Stimulated activated CD4-positive, alpha-beta T cell treated with anti-CD3 and anti-CD28 coated beads, Interleukin-15, amount 100 ng/mL, for 1 hour (primary cell): ENCODE data around the gene CRTC3.
"Not testable (repeated sequence)": the region's sequence is repeated elsewhere in the genome, so short reads cannot be mapped to it uniquely, and the experiment has no call there.

Experiments
- DNase-seq, 2 donors: peaks; one replicate each; pipeline ENCODE4 v3.0.0-alpha.2; 2020; ENCODE audit warnings: low read depth in 1 of 2, low spot score in 1 of 2

The CRTC3 gene

DNA sequence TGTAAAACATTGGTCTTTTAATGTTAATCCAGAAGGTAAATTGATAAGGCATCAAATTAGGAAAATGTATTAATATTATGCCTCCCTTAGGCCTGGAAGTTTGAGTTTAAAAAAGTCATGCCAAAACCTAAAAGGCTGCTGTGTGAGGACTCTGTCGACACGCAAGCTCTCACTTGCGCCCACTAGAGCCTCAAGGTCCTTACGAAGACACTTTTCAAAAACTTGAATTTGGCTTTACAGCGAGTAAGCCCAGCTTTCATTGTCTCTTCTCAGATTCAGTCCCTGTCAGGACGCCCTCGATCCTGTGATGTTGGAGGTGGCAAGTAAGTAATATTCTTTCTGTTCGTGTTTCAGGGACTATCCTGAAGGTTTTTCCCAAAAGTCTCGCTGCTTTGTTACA, 89.7 kb downstream of the CRTC3 start:
- no peak for DNase-seq

DNA sequence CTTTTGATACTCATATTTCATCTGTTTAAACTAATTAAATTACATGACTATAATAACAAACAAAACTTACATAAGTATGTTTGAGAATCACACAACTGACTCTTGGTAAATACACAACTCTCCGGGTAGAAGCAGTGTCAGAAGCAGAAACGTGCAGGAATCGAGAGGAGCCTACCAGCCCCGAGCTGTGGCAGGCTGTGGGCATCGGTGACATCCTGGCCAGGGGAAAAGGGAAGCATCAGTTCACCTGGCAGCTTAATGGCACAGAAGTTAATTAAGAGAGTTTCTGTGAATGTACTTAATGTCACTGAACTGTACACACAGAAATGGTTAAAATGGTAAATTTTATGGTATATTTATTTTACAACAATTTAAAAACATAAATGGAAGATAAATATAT, 90.2 kb downstream of the CRTC3 start:
- DNase-seq: no peak

DNA sequence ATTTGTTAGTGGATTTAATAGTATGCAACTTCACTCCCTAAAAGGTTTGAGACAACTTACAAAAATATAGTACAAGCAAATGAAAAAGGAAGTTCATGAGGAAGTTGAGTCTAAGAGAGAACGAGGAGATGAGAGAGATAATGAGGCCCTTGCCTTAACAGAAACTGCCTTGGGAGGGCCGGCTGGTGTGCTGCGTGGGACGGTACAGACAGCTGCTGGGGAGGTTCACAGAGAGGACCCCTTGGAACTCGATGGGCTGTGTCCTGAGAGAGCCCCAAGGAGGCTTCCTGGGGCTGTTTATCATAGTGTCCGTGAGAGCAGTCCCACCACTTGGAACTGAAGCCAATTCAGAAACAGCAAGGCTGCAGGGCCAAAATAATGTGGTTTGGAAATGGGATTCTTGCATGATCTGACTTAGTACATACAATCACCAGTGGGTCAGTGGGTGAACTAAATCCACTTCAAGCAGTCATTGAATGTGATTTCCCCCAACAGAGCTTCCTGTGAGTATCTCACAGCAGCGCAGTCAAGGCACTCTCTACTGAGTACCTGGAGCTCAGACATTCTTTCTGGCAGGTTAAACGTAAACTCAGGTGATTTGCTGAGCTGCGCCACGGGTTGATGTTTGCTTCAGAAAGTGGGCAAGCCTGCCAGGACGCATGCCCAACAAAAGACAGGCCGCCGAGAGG, 90.8 kb downstream of the CRTC3 start:
- no peak for DNase-seq

DNA sequence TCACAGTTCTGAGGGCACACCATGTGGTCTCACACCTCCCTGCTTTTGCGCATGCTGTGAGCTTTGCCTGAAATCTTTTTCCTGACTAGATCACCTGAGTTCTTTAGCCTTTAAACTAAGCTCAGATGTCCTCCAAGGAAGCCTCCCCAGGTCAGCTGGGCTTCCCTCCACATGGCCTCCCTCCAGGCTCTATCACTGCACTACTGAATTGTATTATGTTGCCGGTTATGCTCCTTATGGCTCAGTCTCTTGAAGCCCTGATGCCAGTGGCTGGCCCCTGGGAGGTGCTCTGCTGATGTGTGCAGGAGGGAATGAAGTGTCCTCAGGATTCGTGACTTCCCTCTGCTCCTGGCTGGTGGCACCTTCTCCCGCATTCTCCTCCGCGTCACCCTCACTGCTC, 94.1 kb downstream of the CRTC3 start:
- no peak for DNase-seq

DNA sequence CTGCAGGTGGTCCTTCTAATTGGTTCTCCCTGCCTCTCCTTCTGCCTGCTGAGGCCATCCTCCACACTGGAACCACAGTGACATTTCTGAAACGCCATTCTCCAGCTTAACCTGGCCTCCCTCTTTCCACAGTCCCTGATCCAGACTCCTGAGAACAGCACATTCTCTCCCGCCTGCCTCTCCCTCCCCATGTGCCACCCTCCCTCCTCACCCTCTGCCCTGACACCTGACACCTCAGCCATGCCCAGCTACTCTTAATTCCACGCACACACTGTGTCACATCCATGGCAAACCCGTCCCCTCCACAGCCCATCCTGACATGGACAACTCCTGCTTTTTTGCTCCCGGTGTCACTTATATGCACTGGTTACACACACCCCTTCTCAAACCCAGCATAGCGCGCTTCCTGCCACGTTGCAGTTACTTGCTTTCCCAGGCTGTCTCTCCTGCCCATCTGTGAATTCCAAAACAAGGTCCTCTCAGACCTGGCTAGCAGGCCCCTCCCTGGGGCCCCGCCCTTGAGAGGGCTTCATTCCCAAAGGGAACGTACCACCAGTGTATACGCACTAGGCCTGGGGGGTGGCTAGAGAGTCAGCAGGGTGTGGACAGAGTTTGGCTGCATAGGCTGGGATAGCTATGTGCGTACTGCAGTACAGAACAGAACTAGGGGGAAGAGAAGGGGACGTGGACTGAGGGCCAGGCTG, 94.7 kb downstream of the CRTC3 start:
- DNase-seq: no peak

DNA sequence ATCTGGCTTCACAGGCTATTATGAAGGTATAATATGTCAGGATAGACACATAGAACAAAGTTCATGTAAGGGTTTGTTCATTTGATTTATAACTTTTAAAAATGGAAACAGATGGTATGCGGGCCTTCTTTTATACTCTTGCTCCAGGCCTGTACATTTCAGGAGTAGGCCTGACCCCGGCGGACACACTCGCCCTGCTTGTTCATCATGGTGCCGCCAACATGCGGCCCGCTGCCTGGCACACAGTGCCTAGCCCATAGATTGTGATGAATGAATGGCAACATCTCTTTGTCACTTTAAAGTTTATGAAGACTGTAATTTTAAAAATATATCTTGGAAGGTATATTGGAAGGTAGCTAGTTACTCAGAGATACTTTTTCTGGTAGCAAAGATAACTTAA, 95.3 kb downstream of the CRTC3 start:
- DNase-seq: no peak

DNA sequence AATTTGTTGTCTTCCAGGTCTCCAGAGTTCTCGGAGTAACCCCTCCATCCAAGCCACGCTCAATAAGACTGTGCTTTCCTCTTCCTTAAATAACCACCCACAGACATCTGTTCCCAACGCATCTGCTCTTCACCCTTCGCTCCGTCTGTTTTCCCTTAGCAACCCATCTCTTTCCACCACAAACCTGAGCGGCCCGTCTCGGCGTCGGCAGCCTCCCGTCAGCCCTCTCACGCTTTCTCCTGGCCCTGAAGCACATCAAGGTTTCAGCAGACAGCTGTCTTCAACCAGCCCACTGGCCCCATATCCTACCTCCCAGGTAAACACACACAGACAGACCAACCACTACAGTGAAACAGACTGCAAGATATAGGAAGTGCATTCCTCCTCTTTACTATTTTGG, 99.5 kb downstream of the CRTC3 start:
- no peak for DNase-seq

DNA sequence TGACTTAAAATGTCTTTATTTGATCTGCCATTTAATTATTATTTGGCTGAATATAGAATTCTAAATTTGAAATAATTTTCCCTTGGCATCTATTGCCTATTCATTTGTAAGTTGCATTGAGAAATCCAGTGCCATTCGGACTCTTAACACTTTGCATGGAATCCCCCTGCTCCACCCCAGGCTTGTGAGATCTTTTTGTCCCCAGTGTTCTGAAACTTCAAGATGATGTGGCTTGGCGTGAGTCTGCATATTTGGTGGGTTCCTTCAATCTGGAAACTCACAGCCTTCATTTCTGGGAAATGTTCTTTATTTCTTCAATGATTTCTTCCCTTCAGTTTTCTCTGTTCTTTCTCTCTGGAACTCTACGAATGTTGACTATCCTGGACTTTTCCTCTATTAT, 103.6 kb downstream of the CRTC3 start:
- DNase-seq: no peak

DNA sequence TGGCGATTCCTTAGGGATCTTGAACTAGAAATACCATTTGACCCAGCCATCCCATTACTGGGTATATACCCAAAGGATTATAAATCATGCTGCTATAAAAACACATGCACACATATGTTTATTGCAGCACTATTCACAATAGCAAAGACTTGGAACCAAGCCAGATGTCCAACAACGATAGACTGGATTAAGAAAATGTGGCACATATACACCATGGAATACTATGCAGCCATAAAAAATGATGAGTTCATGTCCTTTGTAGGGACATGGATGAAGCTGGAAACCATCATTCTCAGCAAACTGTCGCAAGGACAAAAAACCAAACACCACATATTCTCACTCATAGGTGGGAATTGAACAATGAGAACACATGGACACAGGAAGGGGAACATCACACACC, 107.3 kb downstream of the CRTC3 start:
- not testable (repeated sequence) for DNase-seq

DNA sequence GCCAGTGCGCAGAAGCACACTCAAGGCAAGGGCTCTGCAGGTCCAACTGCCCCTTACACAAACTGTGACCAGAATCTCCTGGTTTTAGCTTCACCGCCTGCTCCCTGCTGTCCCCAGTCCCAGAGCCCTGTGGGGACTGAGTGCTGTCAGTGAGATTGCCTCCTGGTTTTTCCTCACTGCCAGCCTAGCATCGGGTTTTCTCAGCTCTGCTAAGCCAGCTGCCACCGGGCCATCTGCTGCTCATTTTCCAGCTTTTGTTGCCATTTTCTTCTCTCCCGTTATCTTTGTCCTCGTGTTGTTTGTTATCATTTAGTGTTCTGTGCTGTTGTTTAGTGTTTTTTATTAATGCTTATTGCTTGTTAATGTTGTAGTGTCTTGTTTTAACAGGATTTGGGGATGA, 108.0 kb downstream of the CRTC3 start:
- DNase-seq: no peak

DNA sequence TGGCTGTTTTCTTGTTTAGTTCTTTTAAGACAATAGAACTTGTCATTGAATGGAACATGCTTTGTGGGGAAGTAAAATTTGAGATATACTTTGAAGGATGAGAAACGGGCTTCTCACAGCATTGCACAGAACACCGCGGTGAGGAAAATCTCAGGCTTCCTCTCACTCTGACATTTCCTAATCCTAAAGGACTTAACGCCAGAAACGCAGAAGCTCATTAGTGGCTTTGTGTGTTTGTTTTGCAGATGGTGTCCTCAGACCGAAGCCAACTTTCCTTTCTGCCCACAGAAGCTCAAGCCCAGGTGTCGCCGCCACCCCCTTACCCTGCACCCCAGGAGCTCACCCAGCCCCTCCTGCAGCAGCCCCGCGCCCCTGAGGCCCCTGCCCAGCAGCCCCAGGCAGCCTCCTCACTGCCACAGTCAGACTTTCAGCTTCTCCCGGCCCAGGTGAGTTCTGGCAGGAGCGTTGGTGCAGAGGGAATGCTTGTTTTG, 108.5 kb downstream of the CRTC3 start:
- DNase-seq: no peak

DNA sequence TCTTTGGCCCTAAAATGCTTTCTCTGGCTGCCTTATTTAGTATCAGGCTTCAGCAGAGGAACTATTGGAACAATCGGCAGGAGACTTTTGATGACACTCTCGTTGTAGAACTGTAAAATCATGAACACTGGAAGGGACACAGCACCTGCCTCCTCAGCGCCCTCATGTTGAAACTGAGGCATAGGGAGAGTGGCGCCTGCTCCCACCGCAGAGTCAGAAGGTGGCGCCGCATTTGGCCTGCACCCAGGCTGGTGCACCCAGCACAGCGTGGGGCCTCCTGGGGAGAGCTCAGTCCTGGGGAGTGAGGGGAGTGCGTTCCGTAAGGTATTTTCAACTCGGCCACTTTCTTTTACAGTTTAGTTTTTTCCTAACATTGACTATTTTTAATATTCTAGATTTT, 109.2 kb downstream of the CRTC3 start:
- no peak for DNase-seq

DNA sequence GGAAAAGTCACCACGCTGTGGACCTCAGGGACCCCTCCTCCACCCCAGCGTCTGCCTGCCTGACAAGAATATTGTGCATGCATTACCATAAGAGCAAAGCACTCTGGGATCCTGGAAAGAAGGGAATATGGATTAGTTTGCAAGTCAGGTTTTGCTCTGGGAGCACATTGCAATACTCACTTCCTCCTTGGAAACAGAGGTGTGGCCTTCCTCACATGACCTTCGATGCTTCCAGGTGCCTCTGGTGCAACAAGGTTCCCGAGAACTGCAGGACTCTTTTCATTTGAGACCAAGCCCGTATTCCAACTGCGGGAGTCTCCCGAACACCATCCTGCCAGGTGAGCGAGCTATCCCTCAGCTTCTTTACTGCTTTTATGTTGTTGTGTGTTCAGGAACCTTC, 111.1 kb downstream of the CRTC3 start:
- DNase-seq: no peak

DNA sequence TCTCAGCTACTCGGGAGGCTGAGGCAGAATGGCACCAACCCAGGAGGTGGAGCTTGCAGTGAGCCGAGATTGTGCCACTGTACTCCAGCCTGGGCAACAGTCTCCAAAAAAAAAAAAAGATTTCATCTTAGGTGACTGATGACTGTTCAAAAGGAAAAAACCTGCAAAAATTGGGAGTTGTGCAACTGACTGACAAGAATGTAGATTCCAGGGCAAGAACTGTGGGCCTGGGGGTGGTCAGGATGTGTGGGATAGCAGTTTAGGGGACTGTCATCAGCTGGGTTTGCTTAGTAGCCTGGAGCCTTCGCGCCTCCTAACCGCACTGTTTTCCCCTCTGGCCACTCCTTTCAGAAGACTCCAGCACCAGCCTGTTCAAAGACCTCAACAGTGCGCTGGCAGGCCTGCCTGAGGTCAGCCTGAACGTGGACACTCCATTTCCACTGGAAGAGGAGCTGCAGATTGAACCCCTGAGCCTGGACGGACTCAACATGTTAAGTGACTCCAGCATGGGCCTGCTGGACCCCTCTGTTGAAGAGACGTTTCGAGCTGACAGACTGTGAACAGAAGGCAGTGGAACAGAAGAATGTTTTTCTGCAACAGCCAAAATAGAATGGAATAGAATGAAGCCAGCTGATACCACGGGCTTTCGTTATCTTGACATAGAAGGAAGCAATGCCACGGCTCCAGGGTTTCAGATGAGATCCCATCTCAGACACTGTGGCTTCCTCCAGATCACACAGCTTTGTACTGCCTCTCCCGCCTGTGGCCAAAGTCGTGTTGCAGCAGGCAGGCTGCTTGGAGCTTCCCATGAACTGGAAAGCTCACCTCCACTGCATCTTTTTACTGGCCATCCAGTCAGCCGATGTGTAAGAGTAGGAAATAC, 112.1 kb downstream of the CRTC3 start:
- DNase-seq: no peak

DNA sequence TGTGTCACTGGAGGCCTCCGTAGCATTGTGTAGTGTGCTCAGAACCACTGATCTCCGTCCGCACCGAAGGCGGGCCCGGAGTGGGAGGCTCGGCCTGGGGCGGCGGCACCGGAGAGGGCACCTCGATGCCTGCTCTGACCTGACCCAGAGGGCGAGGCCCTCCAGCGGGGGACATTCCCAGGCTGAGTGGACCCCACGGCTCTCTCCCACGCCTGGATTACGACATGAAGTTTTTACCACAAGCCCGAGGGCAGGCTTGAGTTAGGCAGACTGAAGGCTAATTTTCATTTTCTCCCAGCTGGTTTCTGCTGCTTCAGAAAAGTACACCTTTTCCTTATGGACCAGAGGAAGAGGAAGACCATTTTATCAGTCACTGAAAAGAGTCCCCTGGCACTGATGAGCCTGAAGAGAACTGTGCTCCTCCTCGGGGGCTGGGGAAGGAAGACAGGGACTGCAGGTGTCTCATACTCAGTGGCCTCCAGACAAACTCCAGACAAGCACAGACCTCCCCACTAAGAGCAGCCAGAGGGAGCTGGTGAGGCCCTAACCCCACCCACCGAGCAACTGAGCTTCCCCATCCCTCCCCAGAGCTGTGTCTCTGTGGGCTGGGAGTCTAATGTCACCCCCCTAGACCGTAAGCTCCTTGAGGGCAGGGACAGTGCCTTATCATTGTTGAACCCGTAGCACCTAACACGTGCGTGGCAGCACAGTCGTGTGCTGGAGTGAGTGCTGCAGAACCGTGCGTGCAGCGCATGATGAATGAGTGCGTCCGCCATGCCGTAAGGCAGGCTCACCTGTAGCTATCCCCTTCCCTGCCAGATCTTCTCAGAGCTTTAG, 113.0 kb downstream of the CRTC3 start:
- no peak for DNase-seq

DNA sequence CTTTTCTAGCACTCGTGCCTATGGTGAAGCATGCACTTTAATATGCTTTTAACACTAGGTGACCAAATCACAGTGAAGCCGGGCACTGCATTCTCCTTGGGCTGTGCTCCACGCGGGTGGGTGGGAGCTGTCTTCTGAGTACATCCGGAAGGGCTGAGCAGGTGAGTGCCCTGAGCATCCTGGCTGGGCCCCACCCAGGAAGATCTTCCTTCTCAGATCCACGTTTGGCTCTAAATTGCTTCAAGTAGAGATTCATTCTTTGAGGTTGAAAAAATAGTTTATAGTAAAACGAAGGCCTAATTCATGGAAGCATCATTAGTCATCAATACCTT, 113.5 kb downstream of the CRTC3 start:
- DNase-seq: no peak

DNA sequence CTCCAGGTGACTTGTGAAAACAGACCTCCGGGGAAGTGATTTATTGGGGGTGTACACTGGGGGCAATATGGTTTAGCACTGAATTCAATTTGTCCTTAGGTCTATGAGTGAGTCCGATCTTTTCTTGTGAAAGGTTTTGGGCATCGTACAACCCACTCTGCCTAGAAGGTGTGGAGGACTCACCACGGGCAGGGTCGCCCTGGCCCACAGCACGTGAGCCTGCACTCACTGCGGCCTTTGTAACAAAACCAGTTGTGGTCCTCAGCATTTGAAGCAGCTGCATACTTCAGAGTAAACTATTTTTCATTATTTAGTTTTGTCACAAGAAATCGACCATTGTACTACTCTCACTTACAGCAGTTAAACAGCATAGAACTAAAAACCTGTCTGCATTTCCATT, 114.8 kb downstream of the CRTC3 start:
- DNase-seq: no peak

DNA sequence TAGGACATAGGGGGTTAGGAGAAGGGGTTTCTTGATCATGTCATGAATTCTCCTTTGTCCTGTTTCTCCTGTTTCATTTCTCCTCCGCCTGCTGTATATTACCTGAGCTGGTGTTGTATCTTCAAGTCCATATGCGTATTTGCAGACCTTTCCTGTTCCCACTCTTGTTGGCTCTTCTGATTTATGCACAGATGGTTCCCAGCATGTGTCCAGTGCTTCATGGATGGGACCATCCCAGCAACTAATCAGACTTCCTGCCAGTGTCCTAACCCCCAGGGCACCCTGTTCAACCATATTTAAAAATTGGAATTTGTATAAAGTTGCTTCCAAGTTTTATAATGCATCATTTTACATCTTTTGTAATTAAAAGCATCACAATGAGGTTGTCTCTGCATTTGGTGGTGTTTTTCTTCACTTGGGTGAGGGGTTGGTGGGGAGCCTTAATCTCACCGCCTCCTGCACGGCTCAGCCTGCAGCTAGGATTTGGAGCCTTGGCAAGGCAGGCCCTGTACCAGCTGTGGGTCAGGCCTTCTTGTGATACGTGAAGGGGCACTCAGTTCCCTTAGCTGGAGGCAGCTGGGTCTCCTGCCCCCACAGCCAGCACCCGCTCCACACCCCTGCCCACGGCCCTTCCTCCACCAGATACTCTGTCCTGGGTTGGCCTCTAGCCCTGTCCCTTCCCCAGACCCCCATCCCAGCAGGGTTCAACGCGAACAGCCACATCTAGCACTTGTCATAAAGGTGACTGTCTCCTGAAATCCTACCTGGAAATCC, 115.4 kb downstream of the CRTC3 start:
- DNase-seq: no peak

DNA sequence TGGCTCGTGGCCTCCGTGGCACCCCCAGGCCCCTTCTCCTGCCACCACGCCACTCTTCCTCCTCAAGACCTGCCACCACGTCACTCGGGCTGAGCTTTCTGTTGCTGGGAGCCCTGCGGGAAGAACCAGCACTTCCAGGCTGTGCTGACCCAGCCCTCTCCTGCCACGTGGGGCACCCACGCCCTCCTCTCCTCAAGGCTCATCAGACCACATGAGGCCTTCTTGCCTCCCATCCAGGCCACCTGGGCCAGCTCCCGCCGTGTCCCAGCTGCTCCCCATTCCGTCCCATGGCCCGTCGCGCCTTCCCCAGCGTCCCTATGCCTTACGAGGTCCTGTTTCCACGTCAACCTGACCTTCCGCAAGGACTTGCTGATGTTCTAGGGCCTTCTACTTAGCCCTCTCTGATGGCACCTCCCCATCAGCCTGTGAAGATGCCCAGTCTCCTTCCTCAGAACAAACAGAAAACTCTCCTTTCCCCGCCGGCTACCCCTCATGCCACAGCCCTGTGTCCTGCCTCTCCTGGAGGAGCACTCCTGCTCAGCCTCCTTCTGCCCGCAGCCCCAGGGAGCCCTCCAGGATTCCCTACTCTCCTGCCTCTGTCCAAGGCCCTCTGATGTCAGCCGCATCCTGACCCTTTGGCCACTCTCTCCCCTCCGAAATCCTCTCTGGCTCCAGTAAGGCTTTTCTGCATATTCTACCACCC, 116.3 kb downstream of the CRTC3 start:
- no peak for DNase-seq
